ENCODE data around the gene C1orf226. TPM values are rescaled to one million over a fixed set of nuclear protein-coding genes. Genes with fewer than 3 reads are reported as not detected.

Gene C1orf226
- total and polyA plus RNA-seq, 10 of the 15 experiments (the other 5 are each of a cell fraction or from before 2014, with no cell fraction given): not detected

- FAIRE-seq (no peak), DNase-seq (ENCODE audit: low read depth, low spot score) (no peak), ATAC-seq (no peak)
- 44% methylated on average over 10 of the region's 10 CpGs for WGBS (ENCODE audit: insufficient coverage, insufficient replicate concordance, low lambda C conversion rate, missing lambda C conversion rate)
- Histone ChIP-seq H3K4me3 (no peak overlapping the region), H3K4me1 (ENCODE audit: control insufficient read depth, insufficient read depth, low read length) (peaks cover 17% of the 10 kb centered on the region), H3K36me3 (ENCODE audit: control insufficient read depth in 2 of 2, insufficient read depth in 2 of 2, low read length in 1 of 2) (no peaks in the 10 kb centered on the region), H3K27me3 (replicated peaks in 1 of 2; ENCODE audit: control insufficient read depth in 2 of 2, insufficient read depth in 2 of 2, low read length in 1 of 2) (no peaks in the 10 kb centered on the region; a peak in 1 of 4 replicates), H2AFZ (ENCODE audit: control insufficient read depth, low read depth, low read length) (no peak overlapping the region), H3K4me2 (ENCODE audit: control insufficient read depth, insufficient read depth) (no peak overlapping the region), H3K79me2 (ENCODE audit: control insufficient read depth, insufficient read depth, low read length) (no peaks in the 10 kb centered on the region), H3K9ac (ENCODE audit: control insufficient read depth, insufficient read depth, low read length) (no peak overlapping the region), H3K9me3 (replicated peaks; ENCODE audit: control insufficient read depth, insufficient read depth, low read length) (no peaks in the 10 kb centered on the region), H4K20me1 (ENCODE audit: control insufficient read depth, insufficient read depth) (no peaks in the 10 kb centered on the region), H3K27ac (ENCODE audit: control insufficient read depth, insufficient read depth) (no peak overlapping the region)
- in situ Hi-C loops (cut with MboI) (no loop called here), intact Hi-C loops (cut with micrococcal nuclease; ENCODE audit: unreplicated experiment) (no loop called here)
- TF ChIP-seq HDAC6 (IDR thresholded peaks at IDR 0.05; ENCODE audit: unreplicated experiment) (no peak), POLR2A (IDR thresholded peaks at IDR 0.05; ENCODE audit: low read depth, low read length) (no peak), SUZ12 (IDR thresholded peaks at IDR 0.05; ENCODE audit: unreplicated experiment) (no peak), CREM (IDR thresholded peaks at IDR 0.05; ENCODE audit: low read depth) (no peak), LARP7 (IDR thresholded peaks at IDR 0.05) (no peak), IKZF2 (IDR thresholded peaks at IDR 0.05) (no peak), MAX (IDR thresholded peaks at IDR 0.05; ENCODE audit: low read depth, low read length) (no peak), CTCF (IDR thresholded peaks at IDR 0.05 in 2 of 3, conservative IDR thresholded peaks at IDR 0.05 in 1 of 3; ENCODE audit: control insufficient read depth in 2 of 3, extremely low read depth in 1 of 3, insufficient read depth in 1 of 3, low read depth in 3 of 3, low read length in 3 of 3) (no peak), YBX1 (IDR thresholded peaks at IDR 0.05) (no peak), E2F8 (IDR thresholded peaks at IDR 0.05; ENCODE audit: low read depth, partially characterized antibody) (no peak)
- TF ChIP-seq, protein P1, sequence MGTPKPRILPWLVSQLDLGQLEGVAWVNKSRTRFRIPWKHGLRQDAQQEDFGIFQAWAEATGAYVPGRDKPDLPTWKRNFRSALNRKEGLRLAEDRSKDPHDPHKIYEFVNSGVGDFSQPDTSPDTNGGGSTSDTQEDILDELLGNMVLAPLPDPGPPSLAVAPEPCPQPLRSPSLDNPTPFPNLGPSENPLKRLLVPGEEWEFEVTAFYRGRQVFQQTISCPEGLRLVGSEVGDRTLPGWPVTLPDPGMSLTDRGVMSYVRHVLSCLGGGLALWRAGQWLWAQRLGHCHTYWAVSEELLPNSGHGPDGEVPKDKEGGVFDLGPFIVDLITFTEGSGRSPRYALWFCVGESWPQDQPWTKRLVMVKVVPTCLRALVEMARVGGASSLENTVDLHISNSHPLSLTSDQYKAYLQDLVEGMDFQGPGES (IDR thresholded peaks at IDR 0.05): no peak
- ChIA-PET RAD21 (ENCODE audit: unreplicated experiment) (interaction anchor here (0.8 to 3.3 kb wide), 4 partner anchors 30 to 316 kb away, joined by 3 to 29 read pairs (median 4); no protein-coding TSS in a partner anchor), CTCF (interaction anchor here (0.7 to 8.0 kb wide), 7 partner anchors 11 to 815 kb away, joined by 3 to 104 read pairs (median 4); no protein-coding TSS in a partner anchor), SMC1A (ENCODE audit: uncharacterized antibody, unreplicated experiment) (interaction anchor here (1.2 to 3.5 kb wide), 6 partner anchors 12 to 270 kb away, joined by 3 to 31 read pairs (median 8); no protein-coding TSS in a partner anchor), POLR2A (no interaction called here)
- no TSS peak for BruUV-seq (replicated peaks)
Observed at GRCh38 chr1:162360237-162360873, 21.2 kb upstream of the C1orf226 start.
